ENCODE measurements around the gene ZNF182. TPM values are rescaled to one million over a fixed set of nuclear protein-coding genes. Genes with fewer than 3 reads are reported as not detected.
A peak's percentile ranks its signal among the peaks of the same experiment; 100 is the strongest.
"Not testable (repeated sequence)": the region's sequence is repeated elsewhere in the genome, so short reads cannot be mapped to it uniquely, and the experiment has no call there.

ZNF182 gene
- total and polyA plus RNA-seq, 2 experiments from 2014 or later = 3.1 to 4.1 TPM

- Histone ChIP-seq H3K4me1 (ENCODE audit: low read depth) (no peaks in the 10 kb centered on the region), H3K4me3 (no peak overlapping the region), H3K27ac (no peak overlapping the region), H3K27me3 (no peaks in the 10 kb centered on the region), H3K36me3 (no peaks in the 10 kb centered on the region), H3K9me3 (ENCODE audit: low read depth) (no peaks in the 10 kb centered on the region)
- DNase-seq (ENCODE audit: low read depth in 1 of 2, low spot score in 1 of 2) = no peak
- TF ChIP-seq, protein P1, sequence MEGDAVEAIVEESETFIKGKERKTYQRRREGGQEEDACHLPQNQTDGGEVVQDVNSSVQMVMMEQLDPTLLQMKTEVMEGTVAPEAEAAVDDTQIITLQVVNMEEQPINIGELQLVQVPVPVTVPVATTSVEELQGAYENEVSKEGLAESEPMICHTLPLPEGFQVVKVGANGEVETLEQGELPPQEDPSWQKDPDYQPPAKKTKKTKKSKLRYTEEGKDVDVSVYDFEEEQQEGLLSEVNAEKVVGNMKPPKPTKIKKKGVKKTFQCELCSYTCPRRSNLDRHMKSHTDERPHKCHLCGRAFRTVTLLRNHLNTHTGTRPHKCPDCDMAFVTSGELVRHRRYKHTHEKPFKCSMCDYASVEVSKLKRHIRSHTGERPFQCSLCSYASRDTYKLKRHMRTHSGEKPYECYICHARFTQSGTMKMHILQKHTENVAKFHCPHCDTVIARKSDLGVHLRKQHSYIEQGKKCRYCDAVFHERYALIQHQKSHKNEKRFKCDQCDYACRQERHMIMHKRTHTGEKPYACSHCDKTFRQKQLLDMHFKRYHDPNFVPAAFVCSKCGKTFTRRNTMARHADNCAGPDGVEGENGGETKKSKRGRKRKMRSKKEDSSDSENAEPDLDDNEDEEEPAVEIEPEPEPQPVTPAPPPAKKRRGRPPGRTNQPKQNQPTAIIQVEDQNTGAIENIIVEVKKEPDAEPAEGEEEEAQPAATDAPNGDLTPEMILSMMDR (IDR thresholded peaks at IDR 0.05; ENCODE audit: low read depth, low read length) = no peak
Observed at GRCh38 chrX:48030237-48030636, 26.4 kb upstream of the ZNF182 start.

- H3K27me3 ChIP-seq = no peaks in the 10 kb centered on the region
- H3K4me1 ChIP-seq (ENCODE audit: low read depth) = no peaks in the 10 kb centered on the region
- no peaks in the 10 kb centered on the region for H3K36me3 ChIP-seq
- no peak for DNase-seq (ENCODE audit: low read depth in 1 of 2, low spot score in 1 of 2)
- H3K27ac ChIP-seq = no peak overlapping the region
- H3K4me3 ChIP-seq = no peak overlapping the region
- TF ChIP-seq, protein P1 (IDR thresholded peaks at IDR 0.05; ENCODE audit: low read depth, low read length) = no peak
- H3K9me3 ChIP-seq (ENCODE audit: low read depth) = no peaks in the 10 kb centered on the region
Observed at GRCh38 chrX:48028091-48028490, 24.3 kb upstream of the ZNF182 start.

- DNase-seq (ENCODE audit: low read depth in 1 of 2, low spot score in 1 of 2); H3K4me3 ChIP-seq; H3K36me3 ChIP-seq; H3K27ac ChIP-seq; H3K27me3 ChIP-seq; H3K4me1 ChIP-seq (ENCODE audit: low read depth); H3K9me3 ChIP-seq (ENCODE audit: low read depth): not testable (repeated sequence)
Observed at GRCh38 chrX:48027545-48027944, 23.8 kb upstream of the ZNF182 start.

DNA sequence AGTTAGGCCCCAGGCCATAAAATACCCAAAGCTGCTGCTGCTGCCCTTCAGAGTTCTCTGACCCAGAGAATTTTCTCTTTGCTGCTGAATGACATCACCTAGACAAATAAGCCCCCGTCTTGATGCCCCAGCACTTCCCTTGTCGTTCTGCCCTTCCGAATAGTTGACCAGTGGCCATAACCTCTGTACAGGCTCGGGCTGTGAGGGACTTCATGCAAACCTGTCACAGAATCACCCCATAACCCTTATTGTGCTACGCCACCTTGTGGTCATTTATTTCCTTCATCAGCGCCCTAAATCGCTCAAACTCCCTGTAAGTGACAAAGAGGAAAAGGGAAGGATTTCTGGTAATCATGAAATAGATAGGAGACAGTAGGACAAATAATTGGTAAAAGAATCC, 21.8 kb upstream of the ZNF182 start:
- peak; percentile 71 to 73 for DNase-seq (ENCODE audit: low read depth in 1 of 2, low spot score in 1 of 2)
- Histone ChIP-seq H3K27me3 (no peaks in the 10 kb centered on the region), H3K9me3 (ENCODE audit: low read depth) (no peaks in the 10 kb centered on the region), H3K36me3 (no peaks in the 10 kb centered on the region), H3K4me1 (ENCODE audit: low read depth) (no peaks in the 10 kb centered on the region), H3K4me3 (no peak overlapping the region), H3K27ac (no peak overlapping the region)
- TF ChIP-seq, protein P1 (IDR thresholded peaks at IDR 0.05; ENCODE audit: low read depth, low read length) = peak; percentile 51

DNA sequence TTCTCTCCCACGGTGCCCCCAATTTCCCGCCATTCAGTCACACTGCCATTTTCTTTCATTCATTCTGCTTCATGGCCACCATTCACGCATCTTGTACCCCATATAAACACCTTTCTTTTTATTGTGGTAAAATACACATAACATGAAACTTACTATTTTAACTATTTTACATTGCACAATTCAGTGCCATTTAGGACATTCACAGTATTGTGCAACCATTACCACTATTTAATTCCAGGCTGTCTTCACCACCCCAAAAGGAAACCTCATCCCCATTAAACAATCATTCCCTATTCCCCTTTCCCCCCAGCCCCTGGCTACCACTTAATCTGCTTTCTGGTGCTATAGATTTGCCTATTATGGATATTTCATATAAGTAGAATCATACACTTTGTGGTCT, 18.9 kb upstream of the ZNF182 start:
- Histone ChIP-seq H3K9me3 (ENCODE audit: low read depth) (no peaks in the 10 kb centered on the region), H3K4me3 (no peak overlapping the region), H3K36me3 (no peaks in the 10 kb centered on the region), H3K27ac (no peak overlapping the region), H3K4me1 (ENCODE audit: low read depth) (no peaks in the 10 kb centered on the region), H3K27me3 (no peaks in the 10 kb centered on the region)
- TF ChIP-seq, protein P1 (IDR thresholded peaks at IDR 0.05; ENCODE audit: low read depth, low read length) = no peak
- DNase-seq (ENCODE audit: low read depth in 1 of 2, low spot score in 1 of 2) = peak in 1 of 2 donors; percentile 35

- no peak overlapping the region for H3K4me3 ChIP-seq
- TF ChIP-seq, protein P1 (IDR thresholded peaks at IDR 0.05; ENCODE audit: low read depth, low read length) = no peak
Observed at GRCh38 chrX:48022100-48022499, 18.3 kb upstream of the ZNF182 start.

More at GRCh38 chrX:48022100-48022499, 18.3 kb upstream of the ZNF182 start:
- no peaks in the 10 kb centered on the region for H3K27me3 ChIP-seq
- no peaks in the 10 kb centered on the region for H3K4me1 ChIP-seq (ENCODE audit: low read depth)
- peak overlapping the region; percentile 98 for H3K27ac ChIP-seq
- no peak for DNase-seq (ENCODE audit: low read depth in 1 of 2, low spot score in 1 of 2)
- no peaks in the 10 kb centered on the region for H3K9me3 ChIP-seq (ENCODE audit: low read depth)
- no peaks in the 10 kb centered on the region for H3K36me3 ChIP-seq
